Right lobe of liver (tissue), 4 donors: ENCODE measurements around the gene TEX264.

ENCODE experiments used
- CTCF ChIP-seq, 4 donors: fragments of 200-600 bp in 3 of 4; fragments of 450-650 bp in 1 of 4; IDR thresholded peaks; one replicate each; pipeline versions ENCODE4 v1.5.1 to v1.8.0; 2016 to 2022; ENCODE audit warnings: antibody characterized with exemption in 4 of 4, mild to moderate bottlenecking in 2 of 4
- POLR2A ChIP-seq: fragments of 450-650 bp; IDR thresholded peaks from one replicate; pipeline ENCODE4 v1.6.1; 2017; ENCODE audit warnings: antibody characterized with exemption, mild to moderate bottlenecking
- donor health status: DM: no; HTN: no; CAD: no.
- donor health status: DM: no; HTN: no; CAD: no.
- donor health status: DM: no; HTN: yes; CAD: no.

GRCh38 chr3:51709004-51709420, 38.0 kb downstream of the TEX264 start:
- TF ChIP-seq CTCF (IDR thresholded peaks at IDR 0.05) (no peak), POLR2A (no peak)
